ENCODE measurements around the gene SAP130. TPM values are rescaled to one million over a fixed set of nuclear protein-coding genes. Genes with fewer than 3 reads are reported as not detected.

Gene SAP130
- total RNA-seq, 1 experiment from 2014 or later = 45.6 TPM

GRCh38 chr2:128076461-128077106 lies 48.7 kb upstream of the SAP130 start:
- Histone ChIP-seq H3K27ac (ENCODE audit: insufficient read length, low read depth, low read length) (no peak overlapping the region), H3K4ac (ENCODE audit: low read depth, low read length) (no peak overlapping the region), H3T11ph (ENCODE audit: low read length) (no peak overlapping the region), H2BK20ac (ENCODE audit: low read depth, low read length, poor library complexity, severe bottlenecking) (no peak overlapping the region), H4K20me1 (ENCODE audit: control insufficient read depth, insufficient read depth, insufficient read length) (no peaks in the 10 kb centered on the region), H3K27me3 (ENCODE audit: insufficient read depth, low read length) (no peaks in the 10 kb centered on the region), H3K4me2 (ENCODE audit: insufficient read depth, insufficient read length, low read length) (no peak overlapping the region), H3K9ac (ENCODE audit: extremely low read depth, insufficient read length, low read length) (no peak overlapping the region), H3K9me3 (ENCODE audit: control insufficient read depth, low read depth, low read length) (no peaks in the 10 kb centered on the region), H3K18ac (ENCODE audit: insufficient read length, low read depth, low read length) (no peak overlapping the region), H4K91ac (ENCODE audit: insufficient read length, low read depth, low read length) (no peak overlapping the region), H3K79me2 (ENCODE audit: insufficient read depth, low read length) (no peaks in the 10 kb centered on the region), H4K8ac (replicated peaks; ENCODE audit: insufficient read length, low read depth, low read length) (no peak overlapping the region), H2BK15ac (ENCODE audit: low read depth, low read length) (no peak overlapping the region), H2AK5ac (ENCODE audit: insufficient read length, low read length) (no peak overlapping the region), H2BK120ac (ENCODE audit: low read depth, low read length, poor library complexity, severe bottlenecking) (no peak overlapping the region), H2AFZ (ENCODE audit: low read length) (no peak overlapping the region), H3K23me2 (ENCODE audit: insufficient read length, low read depth, low read length, poor library complexity, severe bottlenecking) (no peaks in the 10 kb centered on the region), H2BK12ac (ENCODE audit: insufficient read length, low read depth, low read length) (no peak overlapping the region), H2BK5ac (ENCODE audit: insufficient read length, low read length) (no peak overlapping the region), H3K4me1 (ENCODE audit: insufficient read depth, low read length) (no peaks in the 10 kb centered on the region), H3K56ac (ENCODE audit: insufficient read length, low read depth, low read length) (no peak overlapping the region), H3K23ac (ENCODE audit: insufficient read length, low read depth, low read length) (no peak overlapping the region), H4K5ac (ENCODE audit: insufficient read length, low read depth, low read length) (no peak overlapping the region), H3K79me1 (ENCODE audit: insufficient read depth, low read depth, low read length, poor library complexity, severe bottlenecking) (no peaks in the 10 kb centered on the region), H3K14ac (ENCODE audit: insufficient read depth, low read length) (no peak overlapping the region)
- DNase-seq = no peak
- peaks cover 0 to 5% of the 10 kb centered on the region in 2 experiments; a peak in 3 of 5 replicates for H3K9me3 Mint-ChIP-seq
- no peak overlapping the region for H3K27ac Mint-ChIP-seq
- no peak overlapping the region for H3K4me3 Mint-ChIP-seq
- WGBS (ENCODE audit: extremely low coverage, insufficient read length, low lambda C conversion rate) = no CpG with 5 or more reads among the region's 7 CpGs
- TF ChIP-seq, protein P1, sequence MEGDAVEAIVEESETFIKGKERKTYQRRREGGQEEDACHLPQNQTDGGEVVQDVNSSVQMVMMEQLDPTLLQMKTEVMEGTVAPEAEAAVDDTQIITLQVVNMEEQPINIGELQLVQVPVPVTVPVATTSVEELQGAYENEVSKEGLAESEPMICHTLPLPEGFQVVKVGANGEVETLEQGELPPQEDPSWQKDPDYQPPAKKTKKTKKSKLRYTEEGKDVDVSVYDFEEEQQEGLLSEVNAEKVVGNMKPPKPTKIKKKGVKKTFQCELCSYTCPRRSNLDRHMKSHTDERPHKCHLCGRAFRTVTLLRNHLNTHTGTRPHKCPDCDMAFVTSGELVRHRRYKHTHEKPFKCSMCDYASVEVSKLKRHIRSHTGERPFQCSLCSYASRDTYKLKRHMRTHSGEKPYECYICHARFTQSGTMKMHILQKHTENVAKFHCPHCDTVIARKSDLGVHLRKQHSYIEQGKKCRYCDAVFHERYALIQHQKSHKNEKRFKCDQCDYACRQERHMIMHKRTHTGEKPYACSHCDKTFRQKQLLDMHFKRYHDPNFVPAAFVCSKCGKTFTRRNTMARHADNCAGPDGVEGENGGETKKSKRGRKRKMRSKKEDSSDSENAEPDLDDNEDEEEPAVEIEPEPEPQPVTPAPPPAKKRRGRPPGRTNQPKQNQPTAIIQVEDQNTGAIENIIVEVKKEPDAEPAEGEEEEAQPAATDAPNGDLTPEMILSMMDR (conservative IDR thresholded peaks at IDR 0.05) = no peak
- no peaks in the 10 kb centered on the region; a peak in 1 of 7 replicates for H3K36me3 Mint-ChIP-seq (ENCODE audit: insufficient read depth in 1 of 3, low read depth in 3 of 3)
- no peaks in the 10 kb centered on the region for H3K4me1 Mint-ChIP-seq
- no peaks in the 10 kb centered on the region; the same call in none of the 2 replicates for H3K27me3 Mint-ChIP-seq (ENCODE audit: low read depth)

Data from H9 (cell line).